GM21381 (cell line): ENCODE measurements around the gene SLC3A2.

ENCODE experiments used
- ATAC-seq: cut with Tn5 transposase; IDR thresholded peaks from one replicate; pipeline ENCODE4 v1.9.1; 2021; ENCODE audit warnings: mild to moderate bottlenecking, moderate library complexity; ENCODE audit not compliant: unreplicated experiment

SLC3A2 gene

DNA sequence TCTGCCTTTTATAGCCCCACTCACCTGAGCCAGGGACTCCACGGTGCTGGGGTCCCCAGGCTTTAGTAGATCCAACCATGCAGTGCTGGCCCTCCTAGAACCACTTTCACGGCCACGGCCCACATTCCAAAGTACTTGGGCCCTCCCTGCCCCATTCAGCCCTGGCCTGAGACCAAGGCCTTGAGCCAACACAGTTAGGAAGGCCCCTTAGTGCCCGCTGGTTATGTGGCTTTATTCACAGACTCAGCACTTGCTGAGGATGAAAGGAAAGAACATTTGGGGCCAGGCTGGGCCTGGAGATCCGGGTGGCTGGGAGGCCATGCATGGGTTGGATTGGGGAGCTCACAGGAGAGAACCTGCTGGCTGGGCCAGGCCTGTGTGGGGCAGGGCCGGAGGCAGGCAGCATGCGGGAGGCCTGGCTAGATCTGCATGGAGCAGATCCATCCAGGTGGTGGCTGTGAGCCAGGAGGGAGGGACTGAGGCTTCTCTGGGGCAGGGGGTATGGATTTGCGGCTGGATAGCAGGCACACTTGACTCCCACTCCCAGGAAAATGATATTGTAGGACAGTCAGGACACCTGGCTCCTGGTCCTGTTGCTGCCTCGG is 27.9 kb downstream of the SLC3A2 start:
- no peak for ATAC-seq

DNA sequence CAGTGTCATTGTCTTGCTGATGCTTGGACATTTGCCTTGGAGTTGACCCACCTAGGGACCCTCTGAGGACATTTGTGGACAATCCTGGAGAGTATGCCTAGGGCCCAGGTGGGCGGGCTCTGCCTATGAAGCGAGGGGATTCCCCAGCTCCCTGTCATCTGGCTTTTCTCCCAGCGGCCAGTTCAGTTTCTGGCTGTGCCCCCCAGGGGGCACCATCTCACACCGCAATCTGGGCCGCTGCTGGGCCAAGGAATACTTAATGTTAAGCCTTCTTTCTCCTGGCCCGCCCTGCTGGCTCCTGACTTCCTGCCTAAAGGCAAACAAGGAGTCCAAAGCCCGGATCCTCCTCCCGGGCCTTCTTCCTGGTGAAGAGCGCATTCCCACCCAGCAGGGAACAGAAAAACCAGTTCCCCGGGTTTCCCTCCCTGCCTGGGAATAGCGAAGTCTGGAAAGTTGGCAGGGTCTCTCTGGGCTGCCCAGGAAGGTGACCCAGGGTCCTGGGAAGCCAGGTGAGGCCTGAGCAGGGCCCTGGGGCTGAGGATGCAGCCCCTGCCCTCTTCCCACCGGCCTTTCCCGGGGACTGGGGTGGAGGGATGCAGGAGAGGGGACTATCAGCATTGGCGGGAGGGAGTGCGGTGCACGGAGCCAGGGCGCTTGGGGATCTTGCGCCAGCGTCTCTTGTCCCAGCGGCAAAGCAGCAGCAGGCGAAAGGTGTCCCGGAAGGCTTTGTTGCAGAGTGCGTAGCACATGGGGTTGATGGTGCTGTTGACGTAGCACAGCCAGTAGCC is 28.6 kb downstream of the SLC3A2 start:
- no peak for ATAC-seq

- no peak for ATAC-seq
Observed at GRCh38 chr11:62910141-62910882, 29.6 kb downstream of the SLC3A2 start.

DNA sequence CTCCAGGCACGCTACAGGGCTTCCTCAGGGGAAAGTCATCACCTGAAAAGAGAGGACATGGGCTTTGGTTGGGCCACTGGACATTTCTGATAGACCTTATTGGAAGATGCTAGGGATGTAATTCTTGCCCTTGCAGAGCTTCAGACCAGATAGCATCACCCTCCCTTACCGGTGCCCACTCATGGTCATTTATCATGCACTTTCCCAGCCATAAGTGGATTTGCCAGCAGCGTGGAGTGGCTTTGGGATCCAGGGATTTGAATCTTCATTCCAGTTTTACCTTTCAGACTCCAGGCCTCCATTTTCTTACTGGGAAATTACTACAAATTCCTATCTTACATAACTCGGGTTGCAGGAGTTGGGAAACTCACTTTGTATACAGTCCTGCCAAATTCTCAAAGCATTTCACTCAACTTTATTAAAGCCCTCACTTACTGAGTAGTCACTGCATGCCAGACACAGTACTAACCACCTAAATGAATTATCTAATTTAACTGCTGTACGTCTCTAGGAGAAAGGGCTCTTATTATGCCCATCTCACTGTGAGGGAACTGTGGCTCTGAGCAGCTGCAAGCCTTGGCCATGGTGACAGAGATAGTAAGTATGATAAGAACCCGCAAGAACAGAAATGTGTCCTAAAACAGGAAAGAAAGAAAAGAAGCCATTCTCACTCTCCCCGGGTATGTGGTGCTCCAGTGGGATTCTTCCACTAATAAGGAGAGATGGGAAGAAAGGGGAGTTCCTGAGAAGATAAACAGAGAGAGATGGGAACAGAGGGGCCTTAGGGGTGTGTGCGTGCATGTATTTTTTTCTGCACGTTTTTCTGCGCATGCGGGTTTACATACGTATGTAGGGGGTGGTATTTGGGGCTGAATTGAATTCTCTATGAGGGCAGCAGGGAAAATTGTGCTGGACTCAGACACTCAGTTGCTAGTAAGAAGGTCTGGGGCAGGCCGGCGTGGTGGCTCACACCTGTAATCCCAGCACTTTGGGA is 30.7 kb downstream of the SLC3A2 start:
- no peak for ATAC-seq

DNA sequence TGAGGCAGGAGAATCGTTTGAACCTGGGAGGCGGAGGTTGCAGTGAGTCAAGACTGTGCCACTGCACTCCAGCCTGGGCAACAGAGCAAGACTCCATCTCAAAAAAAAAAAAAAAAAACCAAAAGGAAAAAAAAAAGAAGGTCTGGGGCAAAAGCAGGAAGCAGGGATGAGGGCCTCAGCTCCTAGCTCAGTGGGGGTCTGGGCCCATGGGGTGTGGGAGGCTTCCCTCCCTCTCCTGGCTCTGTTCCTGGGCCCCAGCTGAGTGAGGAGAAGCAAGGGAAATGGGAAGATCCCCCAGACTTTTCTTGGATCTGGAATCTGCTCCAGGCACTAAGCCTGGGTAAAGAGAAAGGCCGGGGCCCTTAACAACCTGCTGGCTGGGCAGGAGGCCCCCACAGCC is 31.6 kb downstream of the SLC3A2 start:
- no peak for ATAC-seq

DNA sequence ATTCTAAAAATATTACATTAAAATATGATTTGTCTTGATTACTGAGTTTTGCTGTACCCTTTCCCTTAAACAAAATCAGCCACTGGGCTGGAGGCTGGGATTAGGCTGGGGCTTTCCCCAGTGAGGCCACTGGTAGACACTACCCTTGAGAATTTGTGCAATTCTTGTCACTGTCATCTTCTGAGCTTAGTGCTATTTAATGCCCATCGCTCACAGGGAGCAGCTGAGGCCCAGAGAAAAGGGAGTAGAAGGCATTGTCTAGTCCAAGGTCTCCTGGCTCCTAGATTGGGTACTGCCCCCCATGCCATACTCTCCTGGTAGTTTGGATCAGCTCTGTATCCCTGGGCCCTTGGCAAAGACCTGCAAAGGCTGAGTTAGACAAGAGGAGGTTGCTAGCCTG is 33.7 kb downstream of the SLC3A2 start:
- ATAC-seq = no peak

DNA sequence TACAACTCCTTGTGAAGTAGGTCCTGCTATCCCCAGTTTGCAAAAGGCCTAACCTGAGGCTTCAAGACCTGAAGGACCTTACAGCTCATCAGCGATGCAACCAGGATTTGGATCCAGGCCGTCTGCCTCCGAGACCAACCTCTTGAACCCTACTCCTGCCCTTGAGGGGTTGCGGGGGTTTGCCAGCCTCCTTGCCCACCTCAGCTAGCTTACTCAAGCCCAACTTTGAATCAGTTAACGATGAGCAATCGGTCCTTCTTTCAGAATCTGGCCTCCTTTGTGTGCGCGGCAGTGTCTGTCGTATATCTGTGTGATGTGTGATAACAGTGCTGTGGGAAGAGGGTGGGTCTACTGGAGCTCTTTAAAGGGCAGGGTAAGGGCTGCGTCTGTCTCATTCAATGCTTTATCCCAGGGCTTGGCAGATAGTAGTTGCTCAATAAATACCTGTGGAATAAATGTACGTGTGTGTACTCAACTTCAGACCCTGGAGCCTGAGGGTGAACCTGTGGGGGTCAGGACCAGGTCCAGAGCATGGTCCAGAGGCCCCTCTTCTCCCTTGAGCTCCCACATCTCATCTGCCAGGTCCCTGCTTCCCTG is 37.3 kb downstream of the SLC3A2 start:
- ATAC-seq = no peak

DNA sequence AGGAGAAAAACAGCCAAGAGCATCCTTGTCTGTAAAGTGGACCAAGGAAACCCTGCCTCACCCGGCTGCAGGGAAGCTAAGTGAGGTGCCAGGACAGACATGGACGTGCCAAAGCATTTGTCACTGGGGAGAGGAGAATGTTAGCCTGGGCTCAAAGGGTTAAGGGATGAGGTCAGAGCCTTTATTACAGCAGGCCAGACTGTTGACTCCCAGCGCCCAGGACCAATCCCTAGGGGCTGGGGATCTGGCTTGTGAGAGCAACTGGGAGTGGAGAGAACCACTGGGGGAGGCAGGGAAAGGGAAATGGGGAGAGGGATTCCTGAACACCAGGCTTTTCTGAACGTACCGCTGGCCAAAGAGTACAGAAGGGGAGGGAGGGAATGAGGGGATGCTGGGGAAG is 37.8 kb downstream of the SLC3A2 start:
- ATAC-seq = no peak

DNA sequence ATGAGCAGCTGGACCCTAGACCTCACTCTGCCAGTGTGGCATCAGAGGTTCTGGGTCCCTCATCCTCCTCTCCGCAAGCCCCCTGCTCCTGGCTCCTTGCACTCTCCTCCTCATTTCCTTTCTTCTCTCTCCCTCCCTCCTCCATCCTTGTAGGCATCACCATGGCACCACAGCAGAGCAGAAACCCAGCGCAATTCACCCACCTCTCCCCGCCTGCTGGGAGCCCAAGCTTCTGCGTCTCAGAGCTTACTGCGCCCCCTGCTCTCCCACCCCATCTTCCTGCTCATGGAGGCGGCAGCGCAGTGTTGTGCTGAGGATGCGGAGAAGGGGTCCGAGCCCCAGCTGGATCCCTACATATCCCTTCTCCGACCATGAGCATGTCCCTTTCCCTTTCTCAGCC is 38.8 kb downstream of the SLC3A2 start:
- ATAC-seq = no peak

GRCh38 chr11:62919898-62920640 is 39.4 kb downstream of the SLC3A2 start:
- ATAC-seq = no peak

DNA sequence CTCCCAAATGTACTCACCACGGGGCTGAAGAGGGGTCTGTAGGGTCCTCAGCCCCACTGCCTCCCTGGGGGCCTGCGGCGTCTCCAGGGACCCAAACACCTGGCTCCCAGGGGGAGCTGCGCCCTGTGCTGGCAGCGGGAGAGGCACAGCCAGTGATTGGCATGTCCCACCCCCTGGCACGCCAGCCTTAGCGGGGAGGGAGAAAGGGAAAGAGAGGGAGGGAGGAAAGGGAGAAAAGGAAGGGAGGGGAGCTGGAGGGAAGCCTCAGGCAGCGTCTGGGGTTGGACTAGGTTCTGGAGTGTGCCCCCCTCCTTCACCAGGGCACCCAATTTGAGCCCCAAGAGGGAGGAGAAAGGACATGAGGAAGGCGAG is 40.5 kb downstream of the SLC3A2 start, which contains the start of gene CHRM1:
TSS of gene CHRM1 (minus strand) at position 163 of the 372 bp plus-strand sequence. CDS start 10,263 bp downstream, outside the sequence.
- no peak for ATAC-seq

DNA sequence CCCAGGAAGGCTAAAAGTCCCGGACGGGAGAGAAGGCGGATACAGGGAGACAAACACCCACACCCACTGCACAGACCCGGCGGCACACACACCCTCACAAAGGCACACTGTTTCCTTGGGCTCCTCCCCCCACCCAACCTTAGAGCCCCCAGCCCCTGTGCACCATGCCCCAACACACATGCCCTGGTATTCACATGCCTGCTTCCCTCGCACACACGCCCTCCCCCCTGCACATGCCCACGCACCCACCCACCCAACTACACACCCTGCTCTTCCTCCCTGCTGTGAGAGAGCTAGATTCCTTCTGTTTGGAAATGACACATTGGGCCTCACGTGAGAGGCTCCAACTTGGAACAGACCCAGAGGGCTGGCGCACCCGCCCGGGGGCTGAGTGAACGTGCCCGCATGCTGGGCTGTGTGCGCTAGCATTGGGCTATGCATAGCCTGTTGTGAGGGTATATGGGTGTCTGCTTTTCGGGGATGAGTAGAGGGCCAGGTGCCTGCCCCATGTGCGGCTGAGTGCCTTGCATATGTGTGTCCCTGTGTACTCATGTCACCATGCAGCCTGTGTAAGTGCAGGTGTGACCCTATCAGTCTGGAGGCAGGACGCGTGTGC is 41.0 kb downstream of the SLC3A2 start:
- no peak for ATAC-seq

DNA sequence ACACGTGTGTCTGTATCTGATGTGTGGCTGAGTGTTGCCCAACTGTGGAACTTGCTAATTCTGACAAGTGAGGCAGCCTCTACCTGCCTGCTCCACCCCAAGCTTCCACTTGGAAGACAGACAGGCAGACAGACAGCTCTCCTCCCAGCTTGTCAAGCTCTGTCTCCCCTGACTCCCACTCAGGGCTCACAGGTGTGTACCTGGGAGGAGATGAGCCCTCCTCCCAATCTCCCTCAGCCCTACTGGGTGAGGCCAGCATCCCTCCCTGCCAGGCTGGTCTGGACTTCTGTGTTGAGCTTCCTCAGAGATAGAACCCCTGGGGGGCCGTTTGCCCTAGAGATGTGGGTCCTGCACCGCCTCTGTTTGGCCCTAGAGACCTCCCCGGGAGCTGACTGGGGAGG is 41.5 kb downstream of the SLC3A2 start:
- no peak for ATAC-seq

GRCh38 chr11:62922653-62923431 is 42.1 kb downstream of the SLC3A2 start:
- ATAC-seq = no peak

- no peak for ATAC-seq
Observed at GRCh38 chr11:62923601-62924411, 43.1 kb downstream of the SLC3A2 start.

- no peak for ATAC-seq
Observed at GRCh38 chr11:62925308-62925707, 44.6 kb downstream of the SLC3A2 start.
